GM12873 (cell line): ENCODE measurements around the gene TNC.

Experiments used
- TF ChIP-seq, protein P1 (sequence below): IDR thresholded peaks from 2 replicates; pipeline ENCODE4 v1.5.1; 2012; ENCODE audit warnings: low read depth, mild to moderate bottlenecking, moderate library complexity, low read length, control low read depth; ENCODE audit not compliant: insufficient read depth; ENCODE audit errors: missing control alignments

TNC gene

GRCh38 chr9:115046824-115047223 lies 71.1 kb downstream of the TNC start:
- TF ChIP-seq, protein P1, sequence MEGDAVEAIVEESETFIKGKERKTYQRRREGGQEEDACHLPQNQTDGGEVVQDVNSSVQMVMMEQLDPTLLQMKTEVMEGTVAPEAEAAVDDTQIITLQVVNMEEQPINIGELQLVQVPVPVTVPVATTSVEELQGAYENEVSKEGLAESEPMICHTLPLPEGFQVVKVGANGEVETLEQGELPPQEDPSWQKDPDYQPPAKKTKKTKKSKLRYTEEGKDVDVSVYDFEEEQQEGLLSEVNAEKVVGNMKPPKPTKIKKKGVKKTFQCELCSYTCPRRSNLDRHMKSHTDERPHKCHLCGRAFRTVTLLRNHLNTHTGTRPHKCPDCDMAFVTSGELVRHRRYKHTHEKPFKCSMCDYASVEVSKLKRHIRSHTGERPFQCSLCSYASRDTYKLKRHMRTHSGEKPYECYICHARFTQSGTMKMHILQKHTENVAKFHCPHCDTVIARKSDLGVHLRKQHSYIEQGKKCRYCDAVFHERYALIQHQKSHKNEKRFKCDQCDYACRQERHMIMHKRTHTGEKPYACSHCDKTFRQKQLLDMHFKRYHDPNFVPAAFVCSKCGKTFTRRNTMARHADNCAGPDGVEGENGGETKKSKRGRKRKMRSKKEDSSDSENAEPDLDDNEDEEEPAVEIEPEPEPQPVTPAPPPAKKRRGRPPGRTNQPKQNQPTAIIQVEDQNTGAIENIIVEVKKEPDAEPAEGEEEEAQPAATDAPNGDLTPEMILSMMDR: no peak

GRCh38 chr9:115046199-115046598 lies 71.8 kb downstream of the TNC start:
- TF ChIP-seq, protein P1: no peak

DNA sequence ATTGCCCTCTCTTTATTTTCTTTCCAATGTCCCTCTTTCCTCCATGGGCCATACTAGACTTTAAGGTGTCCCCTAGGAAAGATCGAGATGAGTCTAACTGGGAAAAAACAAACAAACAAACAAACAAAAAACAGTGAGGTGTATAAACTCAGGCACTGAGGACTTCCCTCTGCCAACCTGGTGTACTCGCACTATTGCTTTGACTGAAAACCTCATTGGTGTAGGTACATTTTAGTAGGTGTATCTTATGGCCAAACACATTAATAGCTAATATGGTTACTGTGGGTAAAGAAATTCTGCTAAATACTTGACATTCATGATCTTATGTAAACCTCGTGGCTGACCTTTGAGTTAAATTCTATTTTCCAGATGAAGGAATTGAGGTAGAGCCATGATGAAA lies 74.3 kb downstream of the TNC start:
- TF ChIP-seq, protein P1: no peak

GRCh38 chr9:115042781-115043509 lies 75.0 kb downstream of the TNC start:
- TF ChIP-seq, protein P1: no peak

DNA sequence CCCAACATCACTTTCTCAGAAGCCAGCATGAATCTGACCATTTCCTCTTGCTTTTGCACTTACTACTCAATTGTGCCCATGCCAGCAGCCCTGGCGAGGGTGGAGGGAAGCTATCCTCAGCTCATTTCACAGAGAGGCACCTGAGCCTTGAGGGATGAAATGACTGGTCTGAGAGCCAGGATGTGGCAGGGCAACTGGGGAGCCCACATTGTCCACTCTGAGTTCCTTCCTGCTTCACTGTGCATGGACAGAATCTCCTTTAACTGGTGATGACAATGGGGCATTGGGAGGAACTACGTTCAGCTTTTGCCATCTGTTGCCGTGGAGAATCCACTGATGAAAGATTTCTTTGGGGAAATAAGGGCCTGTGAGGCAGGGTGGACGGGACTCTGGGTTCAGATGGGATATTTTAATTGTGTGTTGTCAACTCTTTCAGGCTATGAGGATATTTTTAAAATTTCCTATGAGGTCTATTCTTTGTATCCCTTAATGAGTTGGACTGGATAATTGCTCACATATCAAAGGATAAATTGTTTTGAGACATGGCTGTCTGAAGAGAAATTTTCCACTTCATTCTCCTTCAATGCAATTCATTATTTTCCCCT lies 78.3 kb downstream of the TNC start:
- TF ChIP-seq, protein P1: no peak

DNA sequence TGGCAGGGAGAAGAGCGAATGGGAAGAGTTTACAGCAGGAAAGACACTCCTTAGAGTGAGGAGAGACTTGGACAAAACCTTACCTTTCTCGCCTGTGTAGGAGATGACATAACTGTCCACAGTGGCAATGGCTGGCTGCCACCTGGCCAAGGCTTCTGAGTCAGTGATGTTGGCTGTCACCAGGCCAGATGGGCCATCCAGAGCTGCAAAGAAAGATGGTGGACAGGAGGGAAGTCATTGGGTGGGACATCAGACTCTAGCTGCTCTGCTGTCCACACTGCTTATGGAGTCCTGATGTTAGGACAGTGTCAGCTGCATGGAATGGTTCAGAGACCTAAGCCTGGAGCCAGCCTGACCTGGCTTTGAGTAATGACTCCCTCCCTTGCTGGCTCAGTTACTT lies 79.8 kb downstream of the TNC start:
- TF ChIP-seq, protein P1: no peak

DNA sequence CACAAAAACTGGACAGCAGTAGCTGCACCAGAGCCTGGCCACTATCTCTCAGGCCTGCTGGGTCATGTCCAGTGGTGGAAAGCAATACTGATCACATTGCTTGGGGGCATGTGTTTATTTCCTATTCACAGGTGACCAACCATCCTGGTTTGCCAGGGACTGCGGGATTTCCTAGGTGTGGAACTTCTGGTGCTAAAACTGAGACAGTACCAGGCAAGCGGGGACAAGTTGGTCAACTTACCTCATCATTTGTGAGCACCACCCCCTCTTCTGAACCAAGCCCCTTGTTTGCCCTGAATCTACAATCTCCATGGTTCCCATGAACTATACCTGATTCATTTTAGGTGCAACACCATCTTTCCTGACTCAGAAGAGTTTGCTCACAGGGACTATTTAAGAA lies 81.3 kb downstream of the TNC start:
- TF ChIP-seq, protein P1: no peak
